Stimulated activated CD4-positive, alpha-beta T cell treated with anti-CD3 and anti-CD28 coated beads, Interleukin-12 subunit alpha, Interleukin-12 subunit beta, amount 100 ng/mL, for 48 hours (primary cell): Measurements from ENCODE around the gene TTC9B.
"Not testable (repeated sequence)": the region's sequence is repeated elsewhere in the genome, so short reads cannot be mapped to it uniquely, and the experiment has no call there.

Source experiments
- DNase-seq, 3 donors: peaks; one replicate each; pipeline ENCODE4 v3.0.0-alpha.2; 2020; ENCODE audit warnings: low read depth in 2 of 3, low spot score in 1 of 3

TTC9B gene

DNA sequence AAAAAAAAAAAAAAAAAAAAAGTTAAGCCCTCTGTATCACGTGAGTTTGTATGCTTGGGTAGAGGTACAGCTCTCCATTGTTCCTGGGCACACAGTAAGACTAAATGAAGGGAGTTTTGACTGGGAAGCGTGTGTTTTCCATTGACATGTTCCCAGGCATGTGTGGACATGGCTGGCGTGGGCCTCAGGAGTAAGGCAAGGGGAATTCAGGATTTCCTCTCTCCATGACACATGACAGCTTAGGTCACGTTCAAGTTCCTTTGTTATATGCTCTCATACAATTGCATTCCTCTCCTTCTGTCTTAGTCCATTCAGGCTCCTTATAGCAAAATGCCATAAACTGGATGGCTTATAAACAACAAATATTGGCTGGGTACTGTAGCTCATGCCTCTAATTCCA, 44.1 kb downstream of the TTC9B start:
- no peak for DNase-seq

DNA sequence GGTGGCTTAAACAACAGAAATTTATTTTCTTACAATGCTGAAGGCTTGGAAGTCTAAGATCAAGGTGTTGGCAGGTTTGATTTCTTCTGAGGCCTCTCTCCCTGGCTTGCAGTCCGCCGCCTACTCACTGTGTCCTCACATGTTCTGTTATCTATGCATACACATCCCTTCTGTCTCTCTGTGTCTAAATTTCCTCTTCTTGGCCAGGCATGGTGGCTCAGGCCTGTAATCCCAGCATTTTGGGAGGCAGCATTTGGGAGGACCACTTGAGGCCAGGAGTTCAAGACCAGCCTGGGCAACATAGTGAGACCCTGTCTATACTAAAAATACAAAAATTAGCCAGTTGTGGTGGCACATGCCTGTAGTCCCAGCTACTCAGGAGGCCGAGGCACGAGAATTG, 46.9 kb downstream of the TTC9B start:
- not testable (repeated sequence) for DNase-seq

DNA sequence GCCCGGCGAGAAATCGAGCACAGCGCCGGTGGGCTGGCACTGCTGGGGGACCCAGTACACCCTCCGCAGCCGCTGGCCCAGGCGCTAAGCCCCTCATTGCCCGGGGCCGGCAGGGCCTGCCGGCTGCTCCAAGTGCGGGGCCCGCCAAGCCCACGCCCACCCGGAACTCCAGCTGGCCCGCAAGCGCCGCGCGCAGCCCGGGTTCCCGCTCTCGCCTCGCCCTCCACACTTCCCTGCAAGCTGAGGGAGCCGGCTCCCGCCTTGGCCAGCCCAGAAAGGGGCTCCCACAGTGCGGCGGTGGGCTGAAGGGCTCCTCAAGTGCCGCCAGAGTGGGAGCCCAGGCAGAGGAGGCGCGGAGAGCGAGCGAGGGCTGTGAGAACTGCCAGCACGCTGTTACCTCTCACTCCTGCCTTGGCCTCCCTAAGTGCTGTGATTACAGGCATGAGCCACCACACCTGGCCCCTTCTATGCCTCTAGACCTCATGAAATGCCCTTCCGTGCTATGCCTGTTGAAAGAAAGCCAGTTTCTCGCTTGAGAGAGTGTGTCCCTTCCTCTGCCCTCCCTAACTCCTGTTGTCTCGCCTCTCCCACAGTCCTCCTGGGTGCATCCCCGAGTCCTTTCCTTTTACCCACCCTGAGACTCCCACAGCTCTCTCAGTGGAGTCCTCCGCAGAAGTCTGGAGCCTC, 47.7 kb downstream of the TTC9B start:
- not testable (repeated sequence) for DNase-seq

DNA sequence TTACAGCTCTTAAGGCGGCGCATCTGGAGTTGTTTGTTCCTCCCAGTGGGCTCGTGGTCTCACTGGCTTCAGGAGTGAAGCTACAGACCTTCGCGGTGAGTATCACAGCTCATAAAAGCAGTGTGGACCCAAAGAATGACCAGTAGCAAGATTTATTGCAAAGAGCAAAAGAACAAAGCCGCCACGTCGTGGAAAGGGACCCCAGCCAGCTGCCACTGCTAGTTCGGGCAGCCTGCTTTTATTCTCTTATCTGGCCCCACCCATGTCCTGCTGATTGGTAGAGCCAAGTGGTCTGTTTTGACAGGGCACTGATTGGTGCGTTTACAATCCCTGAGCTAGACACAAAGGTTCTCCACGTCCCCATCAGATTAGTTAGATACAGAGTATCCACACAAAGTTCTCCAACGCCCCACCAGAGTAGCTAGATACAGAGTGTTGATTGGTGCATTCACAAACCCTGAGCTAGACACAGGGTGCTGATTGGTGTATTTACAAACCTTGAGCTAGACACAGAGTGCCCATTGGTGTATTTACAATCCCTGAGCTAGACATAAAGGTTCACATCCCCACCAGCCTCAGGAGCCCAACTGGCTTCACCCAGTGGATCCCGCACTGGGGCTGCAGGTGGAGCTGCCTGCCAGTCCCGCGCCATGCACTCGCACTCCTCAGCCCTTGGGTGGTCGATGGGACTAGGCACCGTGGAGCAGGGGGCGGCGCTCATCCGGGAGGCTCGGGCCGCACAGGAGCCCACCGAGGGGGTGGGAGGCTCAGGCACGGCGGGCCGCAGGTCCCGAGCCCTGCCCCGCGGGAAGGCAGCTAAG, 48.5 kb downstream of the TTC9B start:
- DNase-seq, result not testable (repeated sequence)
